Dedifferentiated amniotic fluid mesenchymal stem cell (primary cell): ENCODE results near the gene RAC3.

ENCODE experiments used
- DNase-seq: peaks from one replicate; pipeline ENCODE4 v3.0.0-alpha.2; 2016; ENCODE audit errors: extremely low spot score

The RAC3 gene

DNA sequence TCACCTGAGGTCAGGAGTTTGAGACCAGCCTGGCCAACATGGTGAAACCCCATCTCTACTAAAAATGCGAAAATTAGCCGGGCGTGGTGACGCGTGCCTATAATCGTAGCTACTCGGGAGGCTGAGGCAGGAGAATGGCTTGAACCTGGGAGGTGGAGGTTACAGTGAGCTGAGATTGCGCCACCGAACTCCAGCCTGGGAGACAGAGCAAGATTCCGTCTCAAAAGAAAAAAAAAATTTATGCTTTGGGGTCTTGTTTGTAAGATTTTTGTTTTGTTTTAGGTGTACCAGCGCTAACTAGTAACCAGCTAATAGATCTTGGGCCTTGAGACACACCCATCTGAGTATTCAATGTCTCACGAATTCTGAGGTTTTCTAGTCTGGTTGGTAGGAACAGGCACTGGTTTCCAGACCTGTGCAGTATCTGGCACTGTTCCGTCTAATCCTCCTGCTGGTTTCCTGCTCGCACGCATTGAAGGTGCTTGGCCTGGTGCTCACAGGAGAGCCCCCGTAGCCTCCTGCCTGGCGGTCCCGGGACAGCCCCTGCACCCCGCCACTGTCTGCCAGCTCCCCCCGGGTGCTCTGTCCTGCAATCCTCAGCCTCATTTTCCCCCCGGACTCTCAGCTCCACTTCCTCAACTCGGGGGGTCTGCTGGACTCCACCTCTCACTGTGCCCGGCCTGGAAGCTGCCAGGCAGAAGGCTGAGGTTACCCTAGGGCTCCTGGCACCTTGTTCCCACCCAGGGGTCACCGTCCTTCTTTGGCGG lies 44.7 kb downstream of the RAC3 start:
- no peak for DNase-seq

DNA sequence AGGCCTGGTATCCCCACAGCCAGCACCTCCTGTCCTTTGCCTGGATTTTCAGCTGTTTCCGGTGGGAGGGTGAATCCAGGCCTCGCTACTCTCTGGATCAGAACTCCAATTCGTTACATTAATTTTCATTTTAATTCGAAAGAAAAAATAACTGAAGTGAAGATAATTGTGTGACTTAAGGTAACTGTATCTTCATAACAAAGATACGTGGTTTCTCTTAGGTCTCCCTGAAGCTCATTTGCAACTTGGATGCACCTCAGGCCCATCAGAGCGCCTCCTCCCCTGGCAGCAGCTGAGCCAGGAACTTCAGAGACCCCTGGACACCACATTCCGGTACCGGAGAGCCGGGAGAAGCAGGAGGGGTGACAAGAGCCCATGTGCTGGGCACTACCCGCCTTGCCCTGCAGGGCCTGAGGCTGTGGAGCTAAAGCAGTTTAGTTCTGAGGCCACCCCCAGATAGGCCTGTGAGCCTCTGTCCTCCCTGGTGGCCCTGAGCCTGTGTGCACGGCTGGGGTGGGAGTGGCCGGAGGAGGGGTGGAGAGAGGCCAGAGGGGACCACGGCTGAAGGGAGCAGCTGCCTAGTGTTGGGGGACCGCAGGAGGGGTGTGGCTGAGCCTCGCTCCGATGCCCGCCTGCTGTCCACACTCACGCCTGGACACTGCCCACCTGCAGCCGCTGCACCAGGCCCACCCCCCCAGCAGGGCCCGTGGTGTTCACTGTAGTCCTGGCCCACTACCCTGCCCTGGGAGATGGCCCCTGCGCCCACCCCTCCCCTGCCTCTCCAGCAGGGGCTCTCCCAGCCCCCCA lies 45.5 kb downstream of the RAC3 start:
- DNase-seq: no peak

DNA sequence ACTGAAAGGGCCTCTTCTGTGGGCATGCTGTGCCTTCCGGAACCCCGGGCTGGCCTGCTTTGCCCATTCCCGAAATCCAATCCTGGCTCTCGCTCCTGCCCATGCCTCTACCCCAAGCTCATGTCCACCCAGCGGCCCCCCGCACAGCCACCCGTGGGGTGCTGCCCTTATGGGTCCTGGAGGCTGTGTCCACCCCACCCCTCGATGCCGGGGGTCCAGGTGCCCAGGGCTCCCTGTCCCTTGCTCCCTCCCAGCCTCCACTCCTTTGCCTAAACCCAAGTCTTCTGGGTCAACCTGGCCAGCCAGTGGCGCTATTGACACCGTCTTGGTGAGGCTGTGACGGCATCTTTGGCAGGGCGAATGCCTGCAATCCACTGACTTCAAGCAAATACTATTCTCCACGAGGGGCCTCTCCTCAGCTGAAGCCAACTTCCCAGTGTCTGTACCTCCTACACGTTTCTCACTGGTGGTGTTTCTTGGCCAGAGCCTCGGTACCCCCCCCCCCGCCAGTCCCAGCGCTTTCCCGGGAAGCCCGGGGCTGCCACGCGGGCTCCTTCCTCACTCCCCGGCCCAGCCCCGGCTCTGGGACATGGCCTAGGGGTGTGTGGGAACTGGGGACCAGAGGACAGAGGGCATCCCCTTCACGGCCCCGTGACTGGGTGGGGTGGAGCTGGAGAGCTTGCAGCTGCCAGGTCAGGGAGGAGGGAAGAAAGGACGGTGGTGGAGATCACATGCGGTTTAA lies 46.3 kb downstream of the RAC3 start:
- no peak for DNase-seq

DNA sequence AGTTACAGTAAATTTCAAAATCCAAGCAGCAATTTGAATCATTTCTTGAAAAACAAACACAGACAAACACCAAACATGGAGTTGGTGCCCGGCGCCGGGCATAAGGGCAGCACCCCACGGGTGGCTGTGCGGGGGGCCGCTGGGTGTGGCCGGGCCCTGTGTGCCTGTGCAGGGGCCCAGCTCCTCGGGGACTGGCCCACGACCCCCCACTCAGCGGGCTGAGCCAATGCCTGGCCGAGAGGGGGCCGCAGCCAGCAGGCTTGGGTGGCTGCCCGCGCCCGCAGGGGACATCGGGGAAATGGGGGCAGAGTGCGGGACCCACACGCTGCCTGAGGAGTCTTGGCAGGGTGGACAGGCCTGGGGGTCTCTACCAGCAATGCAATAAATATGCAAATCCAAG lies 47.0 kb downstream of the RAC3 start:
- DNase-seq: no peak

DNA sequence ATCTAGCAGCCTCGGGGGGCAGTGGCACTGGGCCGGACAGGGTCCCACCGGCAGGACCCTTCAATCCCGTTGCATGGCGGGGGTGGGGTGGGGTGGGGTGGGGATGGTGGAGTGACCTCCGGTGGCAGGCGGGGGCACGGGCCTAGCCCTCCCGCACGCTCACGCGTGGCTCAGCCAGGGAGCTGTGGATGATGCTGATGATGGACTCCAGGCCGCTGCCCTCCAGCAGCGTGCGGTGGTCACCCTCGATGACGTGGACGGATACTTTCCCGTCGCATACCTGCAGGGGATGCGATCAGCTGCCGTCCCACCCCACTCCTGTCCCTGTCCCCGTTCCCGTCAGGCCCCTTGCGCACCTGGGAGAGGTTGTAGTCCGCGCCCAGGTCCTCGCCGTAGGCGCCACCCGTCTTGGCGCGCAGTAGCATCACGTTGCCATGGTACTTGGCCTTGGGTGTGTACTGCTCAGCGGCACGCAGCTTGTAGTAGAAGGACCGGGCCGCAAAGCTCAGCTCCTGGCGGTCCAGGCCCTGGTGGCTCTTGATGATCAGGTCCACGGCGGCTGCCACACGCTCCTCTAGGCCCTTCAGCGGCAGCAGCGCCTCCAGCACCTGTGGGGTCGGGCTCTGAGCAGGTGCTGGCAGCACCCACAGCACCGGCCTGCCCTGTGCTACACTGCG lies 47.7 kb downstream of the RAC3 start:
- no peak for DNase-seq

GRCh38 chr17:82080048-82080788 lies 48.7 kb downstream of the RAC3 start:
- no peak for DNase-seq

DNA sequence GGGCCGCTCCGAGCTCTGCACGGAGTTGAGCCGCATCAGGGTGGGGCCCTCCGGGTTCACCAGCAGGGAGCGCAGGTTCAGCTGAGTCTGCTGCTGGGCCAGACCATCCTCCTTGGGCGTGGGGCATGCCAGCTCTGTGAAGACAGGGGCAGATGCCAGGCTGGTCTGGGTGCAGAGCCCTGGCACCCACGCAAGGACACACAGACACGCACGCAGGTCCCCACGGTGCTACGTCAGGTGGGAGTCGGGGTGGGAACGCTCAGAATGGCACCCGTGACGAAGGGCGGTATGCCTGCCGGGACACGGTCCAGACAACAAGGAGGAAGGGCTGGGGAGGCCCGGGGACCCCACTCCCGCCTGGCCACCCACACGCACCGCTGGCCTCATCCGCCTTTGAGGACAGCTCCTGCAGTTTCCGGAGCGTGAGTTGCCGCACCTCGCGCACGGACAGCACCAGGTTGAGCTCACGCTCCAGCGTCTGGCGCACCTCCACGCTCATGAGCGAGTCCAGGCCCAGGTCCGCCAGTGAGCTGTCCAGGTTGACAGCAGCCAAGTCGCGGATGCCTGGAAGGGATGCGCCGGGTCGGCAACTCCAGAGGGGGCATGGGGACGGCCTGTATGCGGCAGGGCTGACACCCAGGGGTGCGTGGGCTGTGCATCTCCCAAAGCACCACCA lies 49.4 kb downstream of the RAC3 start:
- DNase-seq: no peak

DNA sequence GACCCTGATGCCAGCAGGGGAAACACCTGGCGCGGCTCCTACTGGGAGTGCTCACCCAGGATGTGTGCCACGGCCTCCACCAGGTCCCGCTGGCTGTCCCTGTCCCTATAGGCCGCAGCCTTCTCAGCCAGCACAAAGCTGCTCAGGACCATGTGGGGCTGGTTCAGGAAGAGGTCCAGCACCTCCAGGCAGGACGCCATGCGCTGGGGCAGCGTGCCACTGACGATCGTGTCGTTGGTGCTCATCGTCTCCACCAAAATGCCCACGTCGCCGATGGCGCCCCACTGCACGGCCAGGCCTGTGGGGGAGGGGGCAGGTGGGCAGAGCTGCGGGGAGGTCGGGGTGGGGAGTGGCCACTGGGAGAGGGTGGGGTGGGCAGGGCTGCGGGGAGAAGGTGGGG lies 50.1 kb downstream of the RAC3 start:
- no peak for DNase-seq

- no peak for DNase-seq
These were observed 50.5 kb downstream of the RAC3 start for GRCh38 chr17:82081966-82082365.

GRCh38 chr17:82082456-82082855 lies 51.0 kb downstream of the RAC3 start:
- DNase-seq: no peak

DNA sequence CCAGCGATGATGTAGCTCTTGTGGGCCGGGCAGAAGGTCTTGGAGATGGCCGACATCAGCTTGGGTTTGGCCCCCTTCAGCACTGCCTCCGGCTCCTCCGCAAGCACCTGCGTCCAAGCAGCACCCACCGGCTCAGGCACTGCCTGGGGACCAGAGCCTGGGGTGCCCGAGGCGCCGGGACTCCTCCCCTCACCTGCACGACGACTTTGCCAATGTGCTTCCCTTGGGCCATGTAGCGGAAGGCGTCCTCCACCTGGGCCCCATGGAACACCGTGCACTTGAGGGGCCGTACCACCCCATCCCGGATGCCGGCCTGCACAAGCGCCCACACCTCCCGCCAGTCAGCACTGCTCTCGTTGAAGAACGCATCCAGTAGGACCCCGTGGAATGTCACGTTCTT lies 51.5 kb downstream of the RAC3 start:
- DNase-seq: no peak
